ENCODE results near the gene CPNE2.

GRCh38 chr16:57045694-57046381 lies 46.5 kb upstream of the CPNE2 start:
- TF ChIP-seq, protein P1, sequence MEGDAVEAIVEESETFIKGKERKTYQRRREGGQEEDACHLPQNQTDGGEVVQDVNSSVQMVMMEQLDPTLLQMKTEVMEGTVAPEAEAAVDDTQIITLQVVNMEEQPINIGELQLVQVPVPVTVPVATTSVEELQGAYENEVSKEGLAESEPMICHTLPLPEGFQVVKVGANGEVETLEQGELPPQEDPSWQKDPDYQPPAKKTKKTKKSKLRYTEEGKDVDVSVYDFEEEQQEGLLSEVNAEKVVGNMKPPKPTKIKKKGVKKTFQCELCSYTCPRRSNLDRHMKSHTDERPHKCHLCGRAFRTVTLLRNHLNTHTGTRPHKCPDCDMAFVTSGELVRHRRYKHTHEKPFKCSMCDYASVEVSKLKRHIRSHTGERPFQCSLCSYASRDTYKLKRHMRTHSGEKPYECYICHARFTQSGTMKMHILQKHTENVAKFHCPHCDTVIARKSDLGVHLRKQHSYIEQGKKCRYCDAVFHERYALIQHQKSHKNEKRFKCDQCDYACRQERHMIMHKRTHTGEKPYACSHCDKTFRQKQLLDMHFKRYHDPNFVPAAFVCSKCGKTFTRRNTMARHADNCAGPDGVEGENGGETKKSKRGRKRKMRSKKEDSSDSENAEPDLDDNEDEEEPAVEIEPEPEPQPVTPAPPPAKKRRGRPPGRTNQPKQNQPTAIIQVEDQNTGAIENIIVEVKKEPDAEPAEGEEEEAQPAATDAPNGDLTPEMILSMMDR (IDR thresholded peaks at IDR 0.05), result peak; percentile 8 to 63 (median 46)
- TF ChIP-seq POLR2A (IDR thresholded peaks at IDR 0.05), result no peak

Measured in testis (tissue), 2 donors.